ENCODE results near the gene MMP15.
"Not testable (repeated sequence)": the region's sequence is repeated elsewhere in the genome, so short reads cannot be mapped to it uniquely, and the experiment has no call there.

The MMP15 gene

GRCh38 chr16:58086381-58087208 is 61.0 kb downstream of the MMP15 start:
- no peak for TF ChIP-seq CTCF (IDR thresholded peaks at IDR 0.05; ENCODE audit: low read depth, low read length)
- no peak for DNase-seq (ENCODE audit: extremely low read depth, low read depth)

- DNase-seq (ENCODE audit: extremely low read depth, low read depth) = no peak
- no peak for TF ChIP-seq CTCF (IDR thresholded peaks at IDR 0.05; ENCODE audit: low read depth, low read length)
These were observed 61.8 kb downstream of the MMP15 start for GRCh38 chr16:58087209-58087913.

DNA sequence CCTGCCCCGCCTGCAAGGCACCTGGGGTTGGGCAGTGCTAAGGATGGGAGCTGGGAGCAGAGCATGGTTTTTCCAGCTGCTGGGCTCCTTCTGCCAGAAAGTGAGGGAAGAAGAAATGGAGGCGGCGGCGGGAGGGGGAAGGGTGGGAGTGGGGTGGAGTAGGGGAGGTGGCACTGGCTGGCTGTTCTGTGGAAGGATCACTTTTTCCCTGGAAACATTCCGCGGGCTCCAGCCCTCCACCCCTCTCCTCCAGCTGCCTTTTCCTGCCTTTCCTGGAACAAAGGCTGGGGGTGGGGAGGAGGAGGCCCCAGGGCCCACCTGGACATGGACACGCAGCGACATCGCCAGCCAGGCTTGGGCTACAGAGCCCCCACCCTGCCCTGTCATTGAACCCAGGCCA is 62.5 kb downstream of the MMP15 start:
- no peak for DNase-seq (ENCODE audit: extremely low read depth, low read depth)
- TF ChIP-seq CTCF (IDR thresholded peaks at IDR 0.05; ENCODE audit: low read depth, low read length) = no peak

GRCh38 chr16:58090396-58090795 is 64.8 kb downstream of the MMP15 start:
- DNase-seq (ENCODE audit: extremely low read depth, low read depth) = not testable (repeated sequence)

DNA sequence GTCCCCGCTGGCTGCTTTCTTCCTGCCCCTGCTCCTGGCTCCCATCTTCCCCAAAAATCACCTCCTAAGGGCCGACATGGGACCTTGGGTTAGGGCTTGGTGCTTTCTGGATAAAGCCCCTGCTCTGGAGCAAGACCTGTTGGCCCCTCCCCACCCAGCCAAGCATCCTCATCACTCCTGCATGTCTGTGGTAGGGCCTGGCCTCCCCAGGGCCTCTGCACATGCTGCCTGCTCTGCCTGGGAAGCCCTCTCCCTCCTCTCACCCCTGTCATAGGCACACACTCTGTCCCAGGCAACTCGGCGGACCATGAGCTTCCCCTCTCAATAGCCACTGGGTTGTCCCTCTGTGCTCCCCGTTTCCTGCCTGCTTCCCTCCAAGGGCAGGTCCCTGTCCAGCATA is 68.5 kb downstream of the MMP15 start:
- TF ChIP-seq CTCF (IDR thresholded peaks at IDR 0.05; ENCODE audit: low read depth, low read length) = no peak
- no peak for DNase-seq (ENCODE audit: extremely low read depth, low read depth)

DNA sequence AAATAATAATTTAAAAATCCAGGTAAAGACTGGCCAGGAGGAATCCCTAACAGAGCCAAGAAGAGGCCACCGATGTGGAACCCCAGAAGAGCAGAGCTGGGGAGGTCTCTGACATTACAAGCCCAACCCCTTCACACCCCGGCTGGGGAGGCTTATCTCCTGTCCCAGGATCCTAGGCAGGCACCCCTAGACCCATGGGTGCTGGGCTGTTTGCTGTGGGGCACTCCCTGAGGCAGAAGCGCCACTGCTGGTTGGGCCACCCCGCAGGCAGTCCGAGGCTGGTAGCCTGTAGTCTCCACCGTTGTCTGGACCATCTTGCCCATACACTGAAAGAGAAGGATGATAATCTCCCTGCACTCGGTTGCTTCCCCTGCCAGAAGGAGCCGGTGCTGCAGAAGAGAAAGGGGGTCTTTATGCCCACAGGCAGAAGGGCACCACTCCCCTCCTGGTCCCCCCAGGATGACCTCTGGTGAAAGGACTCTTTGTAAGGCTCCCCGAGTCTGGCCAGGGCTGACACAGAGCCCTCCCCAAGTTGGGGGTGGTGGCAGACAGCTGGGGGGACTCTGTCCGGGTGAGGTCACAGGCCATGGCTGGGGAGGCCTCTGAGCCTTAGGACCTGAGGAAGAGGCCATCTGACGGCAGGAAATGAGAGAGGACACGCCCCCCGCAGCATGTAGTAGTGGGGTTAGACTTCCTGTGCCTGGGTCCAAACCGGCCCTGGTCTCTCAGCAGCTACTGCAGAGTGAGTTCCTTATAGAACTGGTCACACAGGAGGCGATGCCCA is 69.4 kb downstream of the MMP15 start:
- no peak for DNase-seq (ENCODE audit: extremely low read depth, low read depth)
- no peak for TF ChIP-seq CTCF (IDR thresholded peaks at IDR 0.05; ENCODE audit: low read depth, low read length)

- DNase-seq (ENCODE audit: extremely low read depth, low read depth) = not testable (repeated sequence)
These were observed 70.0 kb downstream of the MMP15 start for GRCh38 chr16:58095575-58095960.

GRCh38 chr16:58096249-58096648 is 70.7 kb downstream of the MMP15 start:
- no peak for DNase-seq (ENCODE audit: extremely low read depth, low read depth)
- no peak for TF ChIP-seq CTCF (IDR thresholded peaks at IDR 0.05; ENCODE audit: low read depth, low read length)

All from AG09319 (cell line).